ENCODE measurements around the gene CAMK4.

DNA sequence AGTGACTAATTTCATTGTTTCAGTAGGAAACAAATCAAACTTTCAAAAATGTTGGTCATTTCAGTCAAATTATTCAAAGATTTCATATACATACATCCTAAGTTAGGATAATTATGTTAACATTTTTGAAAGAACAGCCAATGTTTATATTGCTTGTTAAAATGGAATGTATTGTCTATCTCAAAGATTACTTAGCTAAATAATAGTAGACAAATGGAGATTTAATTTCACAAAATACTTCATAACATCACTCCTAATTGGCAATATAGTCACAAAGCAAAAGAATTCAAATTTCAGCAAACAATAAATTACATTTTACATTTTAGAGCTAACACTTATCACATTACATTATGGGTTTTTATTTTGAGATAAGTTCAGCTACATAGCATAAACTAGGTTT is 262.7 kb downstream of the CAMK4 start:
- TF ChIP-seq, protein P1, sequence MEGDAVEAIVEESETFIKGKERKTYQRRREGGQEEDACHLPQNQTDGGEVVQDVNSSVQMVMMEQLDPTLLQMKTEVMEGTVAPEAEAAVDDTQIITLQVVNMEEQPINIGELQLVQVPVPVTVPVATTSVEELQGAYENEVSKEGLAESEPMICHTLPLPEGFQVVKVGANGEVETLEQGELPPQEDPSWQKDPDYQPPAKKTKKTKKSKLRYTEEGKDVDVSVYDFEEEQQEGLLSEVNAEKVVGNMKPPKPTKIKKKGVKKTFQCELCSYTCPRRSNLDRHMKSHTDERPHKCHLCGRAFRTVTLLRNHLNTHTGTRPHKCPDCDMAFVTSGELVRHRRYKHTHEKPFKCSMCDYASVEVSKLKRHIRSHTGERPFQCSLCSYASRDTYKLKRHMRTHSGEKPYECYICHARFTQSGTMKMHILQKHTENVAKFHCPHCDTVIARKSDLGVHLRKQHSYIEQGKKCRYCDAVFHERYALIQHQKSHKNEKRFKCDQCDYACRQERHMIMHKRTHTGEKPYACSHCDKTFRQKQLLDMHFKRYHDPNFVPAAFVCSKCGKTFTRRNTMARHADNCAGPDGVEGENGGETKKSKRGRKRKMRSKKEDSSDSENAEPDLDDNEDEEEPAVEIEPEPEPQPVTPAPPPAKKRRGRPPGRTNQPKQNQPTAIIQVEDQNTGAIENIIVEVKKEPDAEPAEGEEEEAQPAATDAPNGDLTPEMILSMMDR (IDR thresholded peaks at IDR 0.05), result no peak
- TF ChIP-seq POLR2A (IDR thresholded peaks at IDR 0.05), result no peak
